HG03521 (cell line): ENCODE data around the gene IFT81.
"Not testable (repeated sequence)": the region's sequence is repeated elsewhere in the genome, so short reads cannot be mapped to it uniquely, and the experiment has no call there.

Experiments used
- ATAC-seq: cut with Tn5 transposase; IDR thresholded peaks from one replicate; pipeline ENCODE4 v1.9.1; 2021; ENCODE audit warnings: mild to moderate bottlenecking, moderate library complexity; ENCODE audit not compliant: unreplicated experiment

IFT81 gene, protein sequence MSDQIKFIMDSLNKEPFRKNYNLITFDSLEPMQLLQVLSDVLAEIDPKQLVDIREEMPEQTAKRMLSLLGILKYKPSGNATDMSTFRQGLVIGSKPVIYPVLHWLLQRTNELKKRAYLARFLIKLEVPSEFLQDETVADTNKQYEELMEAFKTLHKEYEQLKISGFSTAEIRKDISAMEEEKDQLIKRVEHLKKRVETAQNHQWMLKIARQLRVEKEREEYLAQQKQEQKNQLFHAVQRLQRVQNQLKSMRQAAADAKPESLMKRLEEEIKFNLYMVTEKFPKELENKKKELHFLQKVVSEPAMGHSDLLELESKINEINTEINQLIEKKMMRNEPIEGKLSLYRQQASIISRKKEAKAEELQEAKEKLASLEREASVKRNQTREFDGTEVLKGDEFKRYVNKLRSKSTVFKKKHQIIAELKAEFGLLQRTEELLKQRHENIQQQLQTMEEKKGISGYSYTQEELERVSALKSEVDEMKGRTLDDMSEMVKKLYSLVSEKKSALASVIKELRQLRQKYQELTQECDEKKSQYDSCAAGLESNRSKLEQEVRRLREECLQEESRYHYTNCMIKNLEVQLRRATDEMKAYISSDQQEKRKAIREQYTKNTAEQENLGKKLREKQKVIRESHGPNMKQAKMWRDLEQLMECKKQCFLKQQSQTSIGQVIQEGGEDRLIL

DNA sequence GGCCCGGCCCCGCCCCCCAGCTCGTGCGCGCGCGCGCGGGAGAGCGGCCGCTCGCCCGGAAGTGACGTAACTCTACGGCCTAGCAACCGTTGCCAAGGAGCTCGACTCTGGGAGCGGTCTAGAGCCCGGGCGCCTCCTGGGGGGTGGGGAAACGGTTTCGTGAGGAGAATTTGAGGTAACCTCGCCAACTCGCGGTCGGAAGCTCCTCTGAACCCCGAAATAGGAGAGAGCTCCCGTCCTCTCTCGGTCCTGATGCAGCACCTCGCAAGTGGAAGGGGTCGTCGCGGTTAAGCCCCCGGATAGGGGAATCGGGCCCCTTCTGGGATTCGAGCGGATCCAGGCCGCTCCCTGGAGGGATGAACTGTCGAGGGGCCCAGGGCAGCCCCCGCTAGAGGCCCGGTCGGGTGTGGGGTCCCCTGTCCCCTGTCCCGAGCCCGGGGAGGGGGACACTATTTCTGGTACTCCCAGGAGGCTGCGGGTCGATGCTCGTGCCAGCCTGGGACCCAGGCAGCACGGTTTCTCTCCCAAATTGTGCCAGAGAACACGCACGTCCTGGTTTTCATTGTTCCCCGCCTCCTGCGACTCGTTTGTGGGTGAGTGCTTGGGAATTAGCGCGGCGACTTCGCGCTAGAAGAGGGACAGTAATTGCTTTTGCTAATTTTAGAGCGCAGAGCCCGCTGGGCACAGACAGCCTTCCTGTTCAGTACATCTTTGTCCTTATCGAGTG, at the start of gene IFT81:
Gene IFT81 (plus strand): TSS at position 89 of the 727 bp plus-strand sequence. CDS start 3,024 bp downstream, outside the sequence.
- peak; percentile 86 for ATAC-seq

DNA sequence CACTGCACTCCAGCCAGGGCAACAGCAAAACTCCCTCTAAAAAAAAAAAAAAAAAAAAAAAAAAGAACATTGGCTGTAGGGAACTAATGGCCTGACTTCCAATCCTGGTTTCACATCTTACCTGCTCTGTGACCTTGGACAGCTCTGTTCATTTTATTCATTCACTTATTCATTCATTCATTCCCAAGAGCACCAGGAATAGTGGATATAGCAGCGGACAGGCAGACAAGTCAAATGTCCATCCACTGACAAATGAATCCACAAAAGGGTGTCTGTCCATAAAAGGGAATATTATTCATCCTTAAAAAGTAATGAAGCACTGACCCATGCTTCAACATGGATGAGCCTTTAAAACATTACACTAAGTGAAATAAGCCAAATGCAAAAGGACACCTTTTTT, 48.3 kb upstream of the IFT81 start:
- no peak for ATAC-seq

GRCh38 chr12:110077800-110078199, 46.4 kb upstream of the IFT81 start:
- ATAC-seq: no peak

DNA sequence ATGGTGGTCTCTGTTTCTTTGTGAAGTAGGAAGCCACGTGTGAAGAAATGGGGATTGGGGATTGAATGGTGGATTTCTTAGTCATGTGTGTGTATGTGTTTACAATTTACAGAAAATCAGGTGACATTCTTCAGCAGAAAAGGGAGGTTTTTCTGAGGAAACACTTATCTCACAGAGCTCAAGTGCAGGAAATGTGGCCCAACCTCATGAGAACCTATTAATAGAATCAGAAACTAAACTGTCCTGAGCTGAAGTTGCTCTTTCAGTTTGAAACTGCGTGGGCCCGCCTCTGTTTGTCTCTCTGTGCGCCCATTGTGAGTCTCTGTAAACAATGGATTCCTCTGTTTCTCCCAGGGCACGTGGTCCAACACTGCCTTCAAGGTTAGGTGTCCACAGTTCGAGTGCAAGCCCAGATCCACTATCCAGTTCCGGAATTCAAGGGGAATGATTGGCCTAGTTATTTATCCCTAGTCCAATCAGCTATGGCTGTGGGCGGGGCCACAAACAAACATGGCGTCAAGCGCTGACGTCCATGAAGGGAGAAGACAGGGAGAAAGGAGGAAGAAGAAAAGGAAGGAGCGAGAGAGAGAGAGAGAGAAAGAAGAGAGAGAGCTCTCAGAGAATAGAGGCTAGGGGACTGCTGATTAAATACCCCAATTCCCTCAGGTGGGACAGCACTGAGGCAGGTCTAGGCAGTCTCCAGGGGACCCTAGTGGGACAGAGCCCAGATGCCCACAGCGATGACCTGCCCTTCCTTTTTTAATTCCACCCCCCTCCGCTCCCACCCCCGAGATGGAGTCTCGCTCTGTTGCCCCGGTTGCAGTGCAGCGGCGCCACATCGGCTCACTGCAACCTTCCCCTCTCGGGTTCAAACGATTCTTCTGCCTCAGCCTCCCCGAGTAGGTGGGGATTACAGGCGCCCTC, 44.4 kb upstream of the IFT81 start:
- ATAC-seq: peak; percentile 83

DNA sequence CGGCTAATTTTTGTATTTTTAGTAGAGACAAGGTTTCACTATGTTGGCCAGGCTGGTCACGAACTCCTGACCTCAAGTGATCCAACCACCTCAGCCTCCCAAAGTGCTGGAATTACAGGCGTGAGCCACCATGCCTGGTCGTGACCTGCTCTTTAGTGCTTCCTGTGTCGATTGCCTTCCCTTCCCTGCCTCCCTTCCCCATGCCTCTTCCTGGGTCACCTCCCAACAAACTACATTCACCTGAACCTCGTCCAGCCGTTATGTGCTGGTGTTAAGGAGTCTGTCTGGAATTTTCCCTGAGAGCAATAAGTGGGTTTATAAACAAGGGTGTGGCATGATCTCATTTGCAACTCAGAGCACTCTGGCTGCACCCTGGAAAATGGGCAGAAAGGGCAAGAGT, 43.7 kb upstream of the IFT81 start:
- no peak for ATAC-seq

DNA sequence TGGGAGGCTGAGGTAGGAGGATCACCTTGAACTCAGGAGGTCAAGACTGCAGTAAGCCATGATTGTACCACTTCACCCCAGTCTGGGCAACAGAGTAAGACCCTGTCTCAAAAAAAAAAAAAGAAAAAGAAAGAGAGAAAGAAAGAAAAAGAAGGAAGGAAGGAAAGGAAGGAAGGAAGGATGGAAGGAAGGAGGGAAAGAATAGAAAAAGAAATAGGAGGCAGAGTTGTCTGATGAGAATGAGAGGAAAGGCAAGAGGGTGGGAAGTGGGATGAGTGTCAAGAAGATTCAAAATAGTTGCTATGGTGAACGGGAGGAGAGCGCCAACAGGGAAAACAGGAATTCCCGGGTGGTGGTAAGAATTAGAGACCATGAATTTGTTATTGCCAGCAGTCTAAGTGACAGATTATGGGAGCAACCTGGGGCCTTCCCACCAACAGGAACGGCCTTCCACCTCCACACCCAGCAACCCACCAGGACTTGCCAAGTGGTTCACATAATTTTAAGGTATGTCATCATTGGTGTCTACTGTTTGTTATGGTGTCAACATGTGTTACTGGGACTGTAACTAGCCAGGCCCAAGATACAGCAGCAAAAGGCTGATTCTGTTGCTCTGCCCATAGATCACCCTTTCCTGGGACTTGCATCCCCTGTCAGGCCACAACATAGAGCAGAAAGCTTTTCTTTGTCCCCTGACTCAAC, 39.7 kb upstream of the IFT81 start:
- ATAC-seq: no peak

DNA sequence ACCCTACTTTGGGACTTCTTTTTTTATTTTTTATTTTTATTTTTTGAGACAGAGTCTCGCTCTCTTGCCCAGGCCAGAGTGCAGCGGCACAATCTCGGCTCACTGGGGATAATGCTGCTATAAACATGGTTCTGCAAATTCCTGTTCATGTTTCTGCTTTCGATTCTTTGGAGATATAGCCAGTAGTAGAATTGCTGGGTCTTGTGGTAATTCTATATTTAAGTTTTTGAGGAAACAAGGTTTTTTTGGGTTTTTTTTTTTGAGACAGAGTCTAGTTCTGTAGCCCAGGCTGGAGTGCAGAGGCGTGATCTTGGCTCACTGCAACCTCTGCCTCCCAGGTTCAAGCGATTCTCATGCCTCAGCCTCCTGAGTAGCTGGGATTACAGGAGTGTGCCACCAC, 35.9 kb upstream of the IFT81 start:
- ATAC-seq: not testable (repeated sequence)

GRCh38 chr12:110088936-110089335, 35.2 kb upstream of the IFT81 start:
- ATAC-seq: no peak

- no peak for ATAC-seq
These were observed 33.7 kb upstream of the IFT81 start for GRCh38 chr12:110090266-110091135.

DNA sequence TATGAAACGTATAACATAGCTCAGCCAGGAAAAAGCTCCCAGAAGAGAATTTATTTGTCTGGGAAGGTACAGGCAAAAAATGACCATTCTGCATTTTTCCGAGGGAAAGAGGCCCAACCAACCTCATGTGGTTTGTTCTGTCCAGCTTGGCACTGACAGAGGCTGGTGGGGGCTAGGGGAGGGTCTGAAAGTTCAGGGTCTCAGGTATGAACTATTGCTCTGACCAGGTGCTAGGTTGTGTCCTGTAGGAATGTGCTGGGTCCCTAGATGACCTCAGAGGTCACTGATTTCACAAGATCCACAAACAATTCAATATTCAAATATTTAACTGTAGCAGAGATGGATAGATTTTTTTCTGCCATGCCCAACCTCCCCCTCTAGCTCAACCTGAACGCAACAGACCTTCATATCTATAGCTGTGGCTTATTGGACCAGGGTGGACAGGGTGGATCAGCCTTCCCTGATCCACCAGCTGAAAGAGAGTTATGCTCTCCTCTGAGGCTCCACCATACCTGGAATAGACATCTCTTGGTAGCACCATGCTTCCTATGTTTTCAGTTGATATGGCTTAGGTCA, 32.9 kb upstream of the IFT81 start:
- no peak for ATAC-seq

DNA sequence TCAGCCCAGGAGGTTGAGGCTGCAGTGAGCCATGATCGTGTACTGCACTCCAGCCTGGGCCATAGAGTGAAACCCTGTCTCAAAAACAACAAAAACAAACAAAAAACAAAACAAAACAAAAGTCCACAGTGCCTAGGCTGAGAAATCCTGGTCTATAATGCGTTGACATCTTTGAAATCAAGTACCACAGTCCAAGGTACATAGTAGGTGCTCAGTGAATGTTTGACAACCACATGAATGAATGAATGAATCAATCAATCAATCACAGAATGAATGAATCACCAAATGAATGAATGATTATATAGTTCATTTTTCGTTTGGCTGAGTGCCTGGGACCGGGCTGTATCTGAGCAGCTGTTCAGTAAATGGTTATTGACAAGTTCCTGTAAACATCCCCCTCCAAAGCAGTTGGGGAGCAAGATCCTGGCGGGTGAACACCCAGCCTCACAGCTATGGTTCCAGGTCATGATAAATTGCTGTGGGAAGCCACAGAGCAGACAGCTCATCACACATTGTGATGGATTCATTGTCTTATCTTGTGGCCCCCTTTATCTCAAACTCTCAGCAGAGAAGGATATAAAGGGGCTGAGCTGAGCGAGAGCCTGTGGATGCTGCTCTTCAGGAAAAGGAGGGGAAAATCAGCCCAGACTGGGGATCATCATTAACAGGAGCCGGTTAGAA, 30.4 kb upstream of the IFT81 start:
- ATAC-seq: no peak

DNA sequence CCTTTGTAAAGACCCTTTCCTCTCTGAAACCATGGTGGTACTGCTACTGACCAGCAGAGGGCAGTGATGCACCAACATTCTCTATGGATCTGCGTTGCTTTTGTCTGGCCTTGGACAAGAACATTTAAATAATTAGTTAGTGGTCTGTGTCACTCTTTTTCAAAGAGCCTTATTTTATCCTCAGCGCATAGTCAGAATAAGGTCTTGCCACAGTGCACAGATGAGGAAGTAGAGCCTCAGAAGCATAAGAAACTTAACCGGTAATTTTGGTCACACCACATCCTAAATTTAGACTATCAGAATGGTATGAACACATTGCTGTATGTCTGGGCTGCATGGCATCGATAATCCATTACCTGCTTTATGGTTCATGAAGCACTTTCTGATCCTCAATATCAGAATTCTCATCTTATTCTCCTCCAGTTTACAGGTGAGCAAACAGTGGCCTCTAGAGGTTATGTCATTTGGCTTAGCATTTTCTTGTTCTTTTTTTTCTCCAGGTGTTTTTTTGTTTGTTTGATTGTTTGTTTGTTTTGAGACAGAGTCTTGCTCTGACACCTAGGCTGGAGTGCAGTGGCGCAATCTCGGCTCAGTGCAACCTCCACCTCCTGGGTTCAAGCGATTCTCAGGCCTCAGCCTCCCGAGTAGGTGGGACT, 23.7 kb upstream of the IFT81 start:
- ATAC-seq: peak; percentile 74

- ATAC-seq: no peak
These were observed 21.9 kb upstream of the IFT81 start for GRCh38 chr12:110102255-110102654.

DNA sequence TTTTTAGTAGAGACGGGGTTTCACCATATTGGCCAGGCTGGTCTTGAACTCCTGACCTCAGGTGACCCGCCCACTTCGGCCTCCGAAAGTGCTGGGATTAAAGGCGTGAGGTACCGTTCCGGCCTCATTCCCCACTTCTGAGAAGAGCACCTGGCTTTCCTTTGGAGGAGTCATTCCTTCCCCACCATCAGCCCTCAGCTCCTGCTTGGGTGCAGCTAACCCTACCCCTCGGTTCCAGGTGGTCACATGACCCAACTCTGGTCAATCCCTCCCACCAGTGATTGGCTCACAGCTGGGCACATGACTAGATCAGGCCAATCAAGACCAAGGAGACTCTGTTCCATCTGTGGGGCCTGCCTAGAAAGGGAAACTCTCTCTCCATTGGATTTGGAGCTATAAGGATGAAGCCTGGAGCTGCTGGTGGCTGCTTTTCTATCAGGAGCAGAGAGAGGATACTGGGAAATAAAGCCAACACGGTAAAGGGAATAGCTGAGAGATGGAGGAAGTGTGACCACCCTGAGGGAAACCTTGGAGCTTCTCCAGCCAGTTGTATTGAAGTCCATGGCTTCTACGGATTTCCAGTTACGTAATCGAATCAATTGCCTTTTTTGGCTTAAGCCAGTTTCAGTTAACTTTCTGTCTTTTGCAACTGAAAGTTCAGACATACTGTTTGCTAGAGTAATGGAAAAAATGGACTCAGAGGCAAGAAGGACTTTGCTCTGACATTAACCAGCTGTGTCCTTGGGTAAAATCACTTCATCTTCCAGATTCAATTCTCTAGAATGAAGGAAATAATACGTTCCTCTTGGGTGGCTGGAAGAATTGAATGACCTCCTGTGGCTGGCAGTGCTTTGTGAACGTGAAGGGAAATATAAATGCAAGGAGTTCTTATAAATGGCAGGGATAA, 19.7 kb upstream of the IFT81 start:
- ATAC-seq: no peak

DNA sequence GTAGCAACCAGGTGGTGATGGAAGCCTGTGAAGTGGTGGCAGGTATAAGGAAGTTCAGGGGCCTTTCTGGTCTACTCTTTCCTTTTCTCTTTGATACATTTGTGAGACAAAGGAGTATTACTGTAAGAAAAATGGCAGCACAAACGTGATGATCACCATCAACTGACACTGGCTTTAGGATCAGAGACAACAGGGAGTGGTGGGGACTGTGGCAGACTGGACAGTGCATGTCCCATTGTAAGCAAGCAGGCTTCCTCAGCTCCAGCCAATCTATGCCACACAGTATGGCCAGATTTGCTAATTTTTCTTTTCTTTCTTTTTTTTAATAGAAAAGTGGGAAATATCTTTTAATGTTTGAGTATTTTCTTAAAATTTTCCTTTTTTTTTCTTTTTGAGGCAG, 19.0 kb upstream of the IFT81 start:
- no peak for ATAC-seq

DNA sequence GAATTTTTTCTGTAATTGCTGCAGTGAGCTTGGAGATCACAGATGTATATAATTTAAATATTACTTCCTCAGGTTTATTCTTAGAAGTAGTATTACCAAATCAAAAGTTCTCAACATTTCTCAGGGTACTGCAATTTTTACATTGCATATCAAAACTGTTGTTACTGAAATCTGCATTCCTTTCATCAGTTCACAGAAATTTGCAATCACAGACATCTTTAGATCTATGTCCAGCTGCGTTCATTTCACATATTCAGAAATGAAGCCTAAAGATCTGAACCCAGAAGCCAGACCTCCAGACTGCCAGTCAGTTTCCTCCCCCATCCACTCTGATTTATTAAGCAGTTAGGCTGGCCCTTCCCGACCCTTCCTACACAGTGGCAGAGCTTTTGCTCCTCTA, 18.2 kb upstream of the IFT81 start:
- ATAC-seq: no peak
